GM12874 (cell line): Measurements from ENCODE around the gene PREX1.

Experiments
- TF ChIP-seq, protein P1 (sequence below): IDR thresholded peaks from 2 replicates; pipeline ENCODE4 v1.5.1; 2011; ENCODE audit warnings: low read depth, mild to moderate bottlenecking, control low read depth, low read length, moderate library complexity; ENCODE audit not compliant: insufficient read depth

PREX1 gene

DNA sequence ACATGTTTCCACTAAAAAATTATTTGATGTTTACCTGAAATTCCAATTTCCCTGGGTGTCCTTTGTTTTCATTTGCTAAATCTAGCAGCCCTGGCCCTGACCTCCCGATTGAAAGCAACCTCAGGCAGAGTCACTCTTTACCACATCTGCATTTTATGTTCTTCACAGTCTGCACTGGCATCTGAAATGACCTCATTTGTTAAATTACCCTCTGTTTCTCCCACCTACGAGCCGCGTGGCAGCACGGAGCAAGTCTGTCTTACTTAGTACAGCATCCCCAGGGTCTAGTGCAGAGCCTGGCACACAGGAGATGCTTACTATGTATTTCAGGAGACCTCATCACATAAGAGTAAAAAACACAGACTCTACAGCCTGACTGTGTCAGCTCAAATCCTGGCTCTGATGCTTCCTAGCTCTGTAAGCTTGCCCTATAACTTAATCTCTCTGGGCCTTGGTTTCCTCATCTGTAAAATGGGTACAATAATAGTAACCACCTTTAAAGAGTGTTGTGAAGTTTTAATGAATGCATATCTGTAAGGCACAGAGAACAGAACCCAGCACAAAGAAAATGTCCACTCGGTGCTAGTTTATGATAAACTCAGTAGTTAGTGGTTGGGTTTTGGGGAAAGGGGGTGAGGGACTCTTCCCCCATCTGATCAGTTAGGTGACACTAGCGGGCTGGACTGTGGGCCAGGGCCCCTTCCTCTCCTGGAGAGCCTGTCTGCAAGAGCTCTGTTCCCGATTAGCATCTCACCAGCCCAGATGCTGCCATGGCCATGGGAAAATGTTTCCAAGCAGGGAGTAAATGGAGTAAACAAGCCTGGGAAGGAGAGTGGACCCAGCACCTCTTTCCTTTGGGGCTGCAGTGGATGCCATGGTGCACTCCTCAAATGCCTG lies 88.2 kb downstream of the PREX1 start:
- TF ChIP-seq, protein P1, sequence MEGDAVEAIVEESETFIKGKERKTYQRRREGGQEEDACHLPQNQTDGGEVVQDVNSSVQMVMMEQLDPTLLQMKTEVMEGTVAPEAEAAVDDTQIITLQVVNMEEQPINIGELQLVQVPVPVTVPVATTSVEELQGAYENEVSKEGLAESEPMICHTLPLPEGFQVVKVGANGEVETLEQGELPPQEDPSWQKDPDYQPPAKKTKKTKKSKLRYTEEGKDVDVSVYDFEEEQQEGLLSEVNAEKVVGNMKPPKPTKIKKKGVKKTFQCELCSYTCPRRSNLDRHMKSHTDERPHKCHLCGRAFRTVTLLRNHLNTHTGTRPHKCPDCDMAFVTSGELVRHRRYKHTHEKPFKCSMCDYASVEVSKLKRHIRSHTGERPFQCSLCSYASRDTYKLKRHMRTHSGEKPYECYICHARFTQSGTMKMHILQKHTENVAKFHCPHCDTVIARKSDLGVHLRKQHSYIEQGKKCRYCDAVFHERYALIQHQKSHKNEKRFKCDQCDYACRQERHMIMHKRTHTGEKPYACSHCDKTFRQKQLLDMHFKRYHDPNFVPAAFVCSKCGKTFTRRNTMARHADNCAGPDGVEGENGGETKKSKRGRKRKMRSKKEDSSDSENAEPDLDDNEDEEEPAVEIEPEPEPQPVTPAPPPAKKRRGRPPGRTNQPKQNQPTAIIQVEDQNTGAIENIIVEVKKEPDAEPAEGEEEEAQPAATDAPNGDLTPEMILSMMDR, result no peak

- TF ChIP-seq, protein P1, result no peak
Measured at GRCh38 chr20:48738399-48739304, 89.1 kb downstream of the PREX1 start.

- TF ChIP-seq, protein P1, result no peak
Measured at GRCh38 chr20:48738094-48738398, 89.8 kb downstream of the PREX1 start.

DNA sequence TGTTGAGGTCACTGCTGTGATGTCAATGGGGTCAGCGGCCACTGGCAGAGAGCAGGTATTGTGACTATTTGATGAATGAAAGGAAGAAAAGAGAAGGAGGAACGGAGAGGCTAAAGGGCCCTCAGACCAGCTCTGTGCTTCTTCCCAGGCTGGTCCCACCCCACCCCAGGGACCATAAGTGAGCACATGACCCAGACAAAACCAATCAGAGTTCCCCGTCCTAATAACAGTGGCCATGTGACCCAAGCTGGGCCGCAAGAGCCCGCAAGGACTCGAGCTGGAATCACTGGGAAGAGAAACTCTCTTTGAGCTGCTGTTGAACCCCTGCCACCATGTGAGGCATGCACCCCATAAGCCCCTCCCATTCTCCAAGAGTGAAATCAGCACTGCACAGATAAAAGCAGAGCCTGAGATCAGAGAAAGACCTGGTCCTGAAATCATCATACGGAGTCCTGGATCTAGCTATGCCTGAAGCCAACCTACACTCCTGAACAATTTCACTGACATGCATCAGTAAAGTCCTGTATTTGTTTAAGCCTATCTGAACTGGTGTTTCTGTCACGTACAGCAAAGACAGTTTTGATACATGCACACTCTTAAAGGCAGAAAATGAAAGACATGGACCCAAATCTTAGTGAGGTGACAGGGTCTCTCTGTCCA lies 90.2 kb downstream of the PREX1 start:
- TF ChIP-seq, protein P1, result no peak

DNA sequence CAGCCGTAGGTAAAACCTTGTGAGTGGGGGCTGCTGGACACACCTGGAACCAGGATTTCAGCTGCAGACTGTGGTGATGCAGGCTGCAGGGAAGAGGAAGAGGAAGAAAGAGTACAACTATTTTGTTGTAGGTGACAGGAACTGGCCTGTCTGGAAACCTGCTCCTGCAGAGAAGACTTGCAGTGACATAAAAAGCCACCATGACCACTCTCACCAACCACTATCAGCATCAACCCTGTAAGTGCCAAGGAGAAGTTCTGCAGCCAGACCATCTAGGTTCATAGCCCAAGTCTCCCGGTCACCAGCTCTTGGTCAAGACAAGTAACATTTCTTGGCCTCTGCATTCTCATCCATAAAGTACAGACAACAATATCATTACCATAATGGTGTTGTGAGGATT lies 91.2 kb downstream of the PREX1 start:
- TF ChIP-seq, protein P1, result no peak

- TF ChIP-seq, protein P1, result no peak
Measured at GRCh38 chr20:48736231-48736630, 91.6 kb downstream of the PREX1 start.

- TF ChIP-seq, protein P1, result no peak
Measured at GRCh38 chr20:48735112-48735511, 92.7 kb downstream of the PREX1 start.
